HepG2 (cell line): ENCODE results near the gene ASIC5. TPM values are rescaled to one million over a fixed set of nuclear protein-coding genes. Genes with fewer than 3 reads are reported as not detected.

ENCODE experiments used
- ATAC-seq: fragments of 200-7000 bp; cut with Tn5 transposase; 3 replicates; pipeline ENCODE4 v1.9.1; 2020; ENCODE audit warnings: mild to moderate bottlenecking, moderate library complexity
- BruUV-seq: library from RNA; stranded (reverse); fragments of 400-500 nt; replicated peaks from 2 replicates; lab custom pipeline; 2021; lab: Mats Ljungman, UMichigan
- CTCF ChIA-PET: fragments of 300-600 bp; formaldehyde crosslinking; extraction: SDS; loops from one replicate; lab custom pipeline; 2021; ENCODE audit warnings: low total read pairs, inconsistent platforms, low intra/inter-chr PET ratio; lab: Yijun Ruan, JAX
- POLR2A ChIA-PET: fragments of 350-600 bp; sonication (Branson Sonifier 250); formaldehyde crosslinking; loops from one replicate; lab custom pipeline; 2020; ENCODE audit warnings: antibody characterized with exemption, inconsistent platforms; lab: Yijun Ruan, JAX
- DNase-seq: peaks from one replicate; pipeline ENCODE4 v3.0.0-alpha.2; 2015; ENCODE audit warnings: low spot score
- FAIRE-seq: peaks from 3 replicates; lab custom pipeline; 2011; peaks lifted over from hg19 to GRCh38; lab: Jason Lieb, UNC
- H2AFZ ChIP-seq: one replicate; pipeline ENCODE4 v1.6.1; 2011; ENCODE audit warnings: low read length, inconsistent platforms
- H3K27ac ChIP-seq: fragments of 300-600 bp; 3 replicates; pipeline ENCODE4 v1.8.0; 2011; ENCODE audit warnings: mixed run types, mild to moderate bottlenecking, mixed read lengths, low read length, inconsistent platforms; ENCODE audit not compliant: insufficient read depth; ENCODE audit errors: extremely low read length
- H3K27me3 ChIP-seq, 2 experiments: fragments of 200-600 bp in 1 of 2; 2 replicates in 1 of 2; 3 replicates in 1 of 2; pipeline versions ENCODE4 v1.6.0 to v1.8.0; 2011; ENCODE audit warnings: low read length in 2 of 2, mild to moderate bottlenecking in 2 of 2, moderate library complexity in 2 of 2, inconsistent platforms in 1 of 2; ENCODE audit not compliant: insufficient read depth in 2 of 2, control insufficient read depth in 1 of 2
- H3K36me3 ChIP-seq, 2 experiments: fragments of 200-600 bp in 1 of 2; replicated peaks in 1 of 2; 2 replicates in 1 of 2; 3 replicates in 1 of 2; pipeline versions ENCODE4 v1.5.1 to v1.8.0; 2011; ENCODE audit warnings: low read length in 2 of 2, inconsistent platforms in 1 of 2; ENCODE audit not compliant: insufficient read depth in 2 of 2, control insufficient read depth in 1 of 2
- H3K4me1 ChIP-seq: 2 replicates; pipeline ENCODE4 v1.5.1; 2012; ENCODE audit warnings: low read length, inconsistent platforms; ENCODE audit not compliant: insufficient read depth
- H3K4me2 ChIP-seq: 2 replicates; pipeline ENCODE4 v1.6.0; 2011; ENCODE audit warnings: low read depth, low read length, inconsistent platforms
- H3K4me3 ChIP-seq, 3 experiments: fragments of 200-600 bp in 1 of 3; sonication (generic), shearing (Covaris generic) in 1 of 3; replicated peaks in 1 of 3; 2 replicates each; pipeline ENCODE4 v1.5.1; 2011 to 2016; ENCODE audit warnings: low read length in 3 of 3, inconsistent platforms in 2 of 3, low read depth in 2 of 3, mild to moderate bottlenecking in 2 of 3, control low read depth in 1 of 3, mixed read lengths in 1 of 3; ENCODE audit not compliant: insufficient read depth in 1 of 3
- H3K79me2 ChIP-seq: one replicate; pipeline ENCODE4 v1.6.1; 2011; ENCODE audit warnings: low read length, inconsistent platforms; ENCODE audit not compliant: insufficient read depth
- H3K9ac ChIP-seq: 2 replicates; pipeline ENCODE4 v1.6.0; 2011; ENCODE audit warnings: mild to moderate bottlenecking, low read depth, low read length, inconsistent platforms; ENCODE audit not compliant: insufficient read depth
- H3K9me3 ChIP-seq: 2 replicates; pipeline ENCODE4 v1.5.1; 2012; ENCODE audit warnings: mild to moderate bottlenecking, low read length
- H4K20me1 ChIP-seq: 2 replicates; pipeline ENCODE4 v1.6.0; 2011; ENCODE audit warnings: inconsistent platforms, mild to moderate bottlenecking, low read length, moderate library complexity; ENCODE audit not compliant: insufficient read depth
- ARNT ChIP-seq: fragments of 450-650 bp; IDR thresholded peaks from 2 replicates; pipeline ENCODE4 v1.6.1; 2017
- CTCF ChIP-seq: sonication (generic); formaldehyde crosslinking; IDR thresholded peaks from 2 replicates; pipeline ENCODE4 v1.5.0; 2020; ENCODE audit warnings: mild to moderate bottlenecking, missing genetic modification reagents, moderate library complexity
- HNRNPK ChIP-seq: fragments of 200-400 bp; formaldehyde crosslinking; IDR thresholded peaks from 2 replicates; pipeline ENCODE4 v1.6.1; 2018; ENCODE audit warnings: low read length, low read depth, moderate library complexity, mild to moderate bottlenecking; ENCODE audit not compliant: poor library complexity, severe bottlenecking
- LRRFIP1 ChIP-seq: sonication (generic); formaldehyde crosslinking; conservative IDR thresholded peaks from 2 replicates; pipeline ENCODE4 v1.4.0; 2020; ENCODE audit warnings: missing genetic modification reagents
- RAD21 ChIP-seq: fragments of 450-650 bp; formaldehyde crosslinking; IDR thresholded peaks from 2 replicates; pipeline ENCODE4 v1.5.0; 2020; ENCODE audit warnings: mild to moderate bottlenecking
- SMARCE1 ChIP-seq: fragments of 450-650 bp; IDR thresholded peaks from 2 replicates; pipeline ENCODE4 v1.6.1; 2017; ENCODE audit warnings: borderline replicate concordance
- SMC3 ChIP-seq: IDR thresholded peaks from 2 replicates; pipeline ENCODE4 v1.6.1; 2011; ENCODE audit warnings: low read length, improper control_type of control experiment
- SNAPC4 ChIP-seq: sonication (generic); formaldehyde crosslinking; IDR thresholded peaks from 2 replicates; pipeline ENCODE4 v1.4.0; 2020; ENCODE audit warnings: mild to moderate bottlenecking, missing genetic modification reagents
- TFE3 ChIP-seq: IDR thresholded peaks from 2 replicates; pipeline ENCODE4 v1.6.1; 2016
- YY1 ChIP-seq: IDR thresholded peaks from 2 replicates; pipeline ENCODE4 v1.6.1; 2011; ENCODE audit warnings: low read length, low read depth, moderate library complexity, mild to moderate bottlenecking; ENCODE audit not compliant: insufficient read depth, insufficient replicate concordance
- ZBTB7B ChIP-seq: sonication (generic); formaldehyde crosslinking; IDR thresholded peaks from 2 replicates; pipeline ENCODE4 v1.4.0; 2020; ENCODE audit warnings: missing genetic modification reagents
- ZNF644 ChIP-seq: IDR thresholded peaks from 2 replicates; pipeline ENCODE4 v1.6.1; 2016; ENCODE audit warnings: low read depth
- ZNF775 ChIP-seq: sonication (generic); formaldehyde crosslinking; IDR thresholded peaks from 2 replicates; pipeline ENCODE4 v1.4.0; 2020; ENCODE audit warnings: missing genetic modification reagents, mild to moderate bottlenecking, moderate library complexity, borderline replicate concordance
- WGBS: methylation state at CpG from one replicate; pipeline ENCODE4 v1.1.6; 2017; ENCODE audit warnings: low lambda C conversion rate; 5-methylcytosine and 5-hydroxymethylcytosine counted together
- in situ Hi-C: cut with HindIII; loops from 2 replicates; pipeline ENCODE4 v1.10.0; 2017; ENCODE audit warnings: low pct_unique_long_range_greater_than_20kb; ENCODE audit not compliant: extremely low pct_ligation_motif_present
- intact Hi-C: fragments of 100-400 bp; cut with micrococcal nuclease; formaldehyde crosslinking; loops from one replicate; pipeline ENCODE4 v1.10.0; 2022; ENCODE audit not compliant: unreplicated experiment
- polyA plus RNA-seq, 8 experiments: library from polyadenylated mRNA; depleted of rRNA in 3 of 8; stranded (reverse) in 7 of 8; unstranded in 1 of 8; fragments of >200 nt; fragmentation: Illumina TruSeq in 4 of 8; extraction: Trizol in 4 of 8; gene quantifications; 2 replicates each; pipeline versions ENCODE4 v1.2.1 to v1.2.3, GENCODE V29; 2011 to 2016; ENCODE audit warnings: low read depth in 4 of 8, missing spikeins in 1 of 8, mixed read lengths in 1 of 8; ENCODE audit not compliant: insufficient read depth in 1 of 8
- total RNA-seq, 5 experiments: library from RNA; depleted of rRNA; stranded (reverse); fragments of >200 nt; fragmentation: Illumina TruSeq; extraction: Trizol; gene quantifications; 2 replicates each; pipeline ENCODE4 v1.2.3, GENCODE V29; 2016; ENCODE audit warnings: low read depth in 1 of 5

ASIC5 gene
- total and polyA plus RNA-seq, 2 of the 13 experiments (the other 11 are each of a cell fraction or from before 2014, with no cell fraction given): not detected

- H3K4me3 ChIP-seq: no peak overlapping the region
- ChIA-PET CTCF (interaction anchor here (1.4 to 2.0 kb wide), 3 partner anchors 345 to 980 kb away, joined by 4 to 24 read pairs (median 5); no protein-coding TSS in a partner anchor), POLR2A (no interaction called here)
- no peak overlapping the region for H3K27ac ChIP-seq
- H3K27me3 ChIP-seq: no peaks in the 10 kb centered on the region
- DNase-seq (peak; percentile 28), FAIRE-seq (no peak), ATAC-seq (peak; percentile 87)
- H3K79me2 ChIP-seq: no peaks in the 10 kb centered on the region
- WGBS: 5% methylated on average over 5 of the region's 5 CpGs
- no peak overlapping the region for H3K4me2 ChIP-seq
- in situ Hi-C loops (loop anchor here (25.0 kb wide), 1 partner anchor 350 kb away; no protein-coding TSS in a partner anchor), intact Hi-C loops (loop anchor here (1.0 to 5.0 kb wide), 2 partner anchors 345 to 980 kb away; no protein-coding TSS in a partner anchor)
- no peak overlapping the region for H3K9ac ChIP-seq
- no peak overlapping the region for H2AFZ ChIP-seq
- H3K36me3 ChIP-seq: no peaks in the 10 kb centered on the region
- H3K9me3 ChIP-seq: no peaks in the 10 kb centered on the region
- H3K4me1 ChIP-seq: no peaks in the 10 kb centered on the region
- BruUV-seq: no TSS peak
- H4K20me1 ChIP-seq: no peaks in the 10 kb centered on the region
- no peak for TF ChIP-seq SNAPC4
- TF ChIP-seq ZBTB7B (CRISPR knock-in tag): no peak
- no peak for TF ChIP-seq SMARCE1
- TF ChIP-seq ZNF644 (CRISPR knock-in tag): 0 out of 2 replicates have a peak, but pooled peaks have one; percentile 24
- peak; percentile 56 for TF ChIP-seq CTCF (CRISPR knock-in tag)
- no peak for TF ChIP-seq ZNF775 (CRISPR knock-in tag)
- no peak for TF ChIP-seq TFE3
- TF ChIP-seq SMC3: peak; percentile 37; the same call in 1 of the 2 replicates
- no peak for TF ChIP-seq ARNT
- no peak for TF ChIP-seq LRRFIP1 (CRISPR knock-in tag)
- 0 out of 2 replicates have a peak, but pooled peaks have one; percentile 22 for TF ChIP-seq RAD21
- TF ChIP-seq YY1: peak; percentile 62
- TF ChIP-seq HNRNPK: no peak
Observed at GRCh38 chr4:155787113-155787710, 78.9 kb downstream of the ASIC5 start.
